Activated CD8-positive, alpha-beta memory T cell treated with anti-CD3 and anti-CD28 coated beads, Interleukin-2, amount 50 U/mL, for 4 hours (primary cell): ENCODE results near the gene CAPN8.
A peak's percentile ranks its signal among the peaks of the same experiment; 100 is the strongest.

Experiments used
- DNase-seq: peaks from one replicate; pipeline ENCODE4 v3.0.0-alpha.2; 2020

Gene CAPN8

GRCh38 chr1:223616586-223616985 is 48.9 kb downstream of the CAPN8 start:
- no peak for DNase-seq

DNA sequence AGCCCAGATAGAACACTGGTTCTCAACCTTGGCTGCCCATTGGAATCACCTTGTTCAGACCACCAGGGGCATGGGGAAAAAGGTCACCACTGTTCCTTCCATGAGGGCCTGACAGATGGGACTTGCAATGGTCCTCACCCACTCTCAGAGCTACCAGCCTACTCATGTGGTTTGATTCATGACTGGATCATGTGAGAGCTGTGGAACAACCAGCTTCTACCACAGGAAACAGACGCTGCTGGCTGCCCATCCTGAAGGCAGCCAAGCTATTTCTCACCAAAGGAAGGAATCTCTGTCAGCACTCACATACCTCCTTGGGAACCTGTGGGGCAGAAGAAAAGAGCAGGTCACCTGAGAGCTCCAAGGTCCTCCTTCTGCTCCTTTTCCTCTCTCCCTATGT is 53.6 kb downstream of the CAPN8 start:
- DNase-seq = no peak

DNA sequence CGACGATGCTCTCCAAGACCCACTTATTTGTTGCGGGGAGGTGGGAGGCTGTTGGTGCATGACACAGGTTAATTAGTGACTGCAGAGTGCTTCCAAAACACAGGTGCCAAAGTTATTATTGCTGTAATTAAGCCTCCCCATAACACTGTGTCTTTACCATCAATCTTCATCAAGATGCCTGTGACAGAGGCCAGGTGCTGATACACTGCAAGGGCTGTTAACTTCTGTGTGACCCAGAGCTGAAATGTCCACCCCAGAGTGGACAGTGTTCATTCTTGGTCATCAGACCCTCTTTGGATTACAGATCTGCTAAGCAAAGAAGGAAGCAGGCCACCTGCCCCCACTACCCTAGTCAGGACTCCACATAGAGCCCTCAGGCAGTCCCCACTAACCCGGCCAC is 55.5 kb downstream of the CAPN8 start:
- no peak for DNase-seq

- DNase-seq = no peak
These were observed 56.4 kb downstream of the CAPN8 start for GRCh38 chr1:223609066-223609465.

DNA sequence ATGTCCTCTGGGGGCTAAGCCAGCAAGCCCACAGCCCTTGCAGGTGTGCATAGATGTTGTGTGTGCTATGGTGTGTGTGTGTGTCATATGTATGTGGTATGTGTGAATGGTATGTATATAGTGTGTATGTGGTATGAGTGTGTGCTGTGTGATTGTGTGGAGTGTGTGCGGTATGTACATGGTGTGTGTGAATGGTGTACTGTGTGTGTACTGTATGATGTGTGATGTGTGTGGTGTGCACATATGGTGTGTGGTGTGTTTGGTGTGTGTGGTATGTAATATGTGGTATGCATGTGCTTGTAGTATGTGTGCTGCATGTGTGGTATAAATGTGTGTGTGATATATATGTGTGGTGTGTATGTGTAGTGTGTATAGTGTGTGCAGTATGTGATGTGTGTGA is 107.0 kb downstream of the CAPN8 start:
- no peak for DNase-seq

GRCh38 chr1:223557130-223557475 is 108.4 kb downstream of the CAPN8 start:
- DNase-seq = no peak

- DNase-seq = no peak
These were observed 108.9 kb downstream of the CAPN8 start for GRCh38 chr1:223556414-223557129.

- DNase-seq = no peak
These were observed 111.5 kb downstream of the CAPN8 start for GRCh38 chr1:223553957-223554356.

DNA sequence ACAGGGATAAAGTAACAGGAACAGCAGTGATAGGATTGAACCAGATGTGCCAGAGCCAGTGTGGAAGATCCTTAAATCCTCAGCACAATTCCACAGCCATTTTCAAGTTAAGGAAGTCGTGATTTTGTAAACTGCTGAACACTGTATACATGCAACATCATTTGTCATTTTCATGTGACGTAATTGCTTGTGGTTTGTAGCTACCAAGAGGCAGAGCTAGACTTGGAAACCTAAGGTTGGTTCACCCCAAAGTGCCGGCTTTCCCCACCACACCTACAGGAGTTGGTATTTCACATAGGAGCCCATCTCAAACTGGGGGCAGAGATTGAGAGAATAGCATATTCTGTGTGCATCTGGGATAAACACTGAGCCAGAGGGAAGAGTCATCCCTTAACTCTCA is 113.9 kb downstream of the CAPN8 start:
- no peak for DNase-seq

GRCh38 chr1:223549740-223550139 is 115.8 kb downstream of the CAPN8 start:
- DNase-seq = no peak

DNA sequence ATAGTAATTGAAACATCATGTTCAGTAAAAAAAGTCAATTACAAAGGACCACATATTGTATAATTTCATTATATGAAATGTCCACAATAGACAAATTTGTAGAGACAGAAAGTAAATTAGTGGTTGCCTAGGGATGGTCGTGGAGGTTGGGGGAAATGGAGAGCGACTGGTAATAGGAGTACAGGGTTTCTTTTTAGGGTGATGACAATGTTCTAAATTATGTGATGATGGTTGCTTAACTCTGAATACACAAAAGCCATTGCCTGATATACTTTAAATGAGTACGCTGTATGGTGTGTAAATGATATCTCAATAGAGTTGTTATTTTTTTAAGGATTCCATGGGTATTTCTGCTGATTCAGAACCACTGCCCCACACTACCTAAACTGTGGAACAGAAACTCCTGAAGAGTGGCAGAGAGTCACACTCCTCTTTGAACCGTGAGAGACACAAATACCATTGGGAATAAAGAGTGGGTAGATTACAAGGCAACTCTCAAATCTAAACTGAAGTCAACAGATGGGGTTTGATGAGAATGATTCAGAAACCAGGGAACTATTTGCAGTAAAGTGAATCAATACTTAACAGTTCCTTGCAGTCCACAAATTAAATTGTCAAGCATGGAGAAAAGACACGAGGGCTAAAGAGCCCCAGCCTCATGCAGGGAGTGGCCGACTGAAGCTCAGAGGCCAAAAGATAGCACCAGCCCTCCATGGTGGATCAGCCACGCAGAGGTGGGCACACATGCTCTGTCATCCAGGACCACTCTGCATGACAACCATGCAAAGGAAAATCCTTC is 118.0 kb downstream of the CAPN8 start:
- no peak for DNase-seq

DNA sequence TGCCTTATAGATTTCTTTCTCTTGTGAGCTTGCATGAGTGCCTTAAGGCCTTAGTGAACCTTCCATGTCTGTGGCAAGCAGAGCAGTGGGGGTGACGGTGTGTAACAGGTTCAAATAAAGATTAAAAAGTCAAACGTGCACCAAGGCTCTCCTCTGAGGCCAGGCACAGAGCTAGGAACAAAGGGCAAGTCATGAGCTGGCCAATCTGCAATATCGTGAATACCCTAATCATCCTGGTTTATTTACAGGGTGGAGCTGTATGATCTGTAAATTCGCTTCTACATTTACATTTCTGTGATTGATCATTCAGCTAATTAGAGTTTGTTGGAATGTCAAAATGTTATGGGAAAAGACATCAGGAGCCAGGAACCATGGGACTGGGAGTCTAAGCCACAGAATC is 120.2 kb downstream of the CAPN8 start:
- DNase-seq = no peak

GRCh38 chr1:223543560-223543959 is 121.9 kb downstream of the CAPN8 start:
- no peak for DNase-seq

- DNase-seq = no peak
These were observed 122.7 kb downstream of the CAPN8 start for GRCh38 chr1:223542831-223543230.

DNA sequence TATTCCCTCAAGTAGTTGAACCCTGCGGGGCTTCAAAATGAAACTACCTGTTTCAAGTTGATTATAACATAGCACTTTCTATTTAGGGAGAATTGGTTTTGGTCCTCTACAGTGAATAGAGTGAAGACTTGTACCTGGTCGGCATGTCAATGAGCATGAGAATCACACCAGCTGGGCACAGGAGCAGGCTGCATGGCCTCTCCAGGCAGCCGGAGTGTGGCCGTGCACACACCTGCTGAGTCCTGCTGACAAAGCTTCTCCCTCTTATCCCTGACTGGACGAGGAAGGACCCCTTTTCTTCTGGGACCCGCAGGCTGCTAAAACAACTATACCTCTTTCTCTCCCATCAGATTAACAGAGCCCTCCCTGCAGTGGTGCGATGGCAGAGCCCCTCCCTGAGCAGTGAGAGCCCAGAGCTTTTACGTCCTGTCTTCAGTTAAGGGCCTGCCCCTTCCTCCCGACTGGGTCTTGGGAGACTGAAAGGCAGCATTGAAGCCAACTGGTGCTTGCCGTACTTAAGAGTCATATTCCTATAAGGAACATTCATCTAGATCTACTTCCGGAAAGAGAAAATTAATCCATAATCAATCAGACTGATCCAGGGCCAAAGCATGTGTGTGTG is 124.9 kb downstream of the CAPN8 start:
- DNase-seq = no peak

GRCh38 chr1:223539750-223540149 is 125.8 kb downstream of the CAPN8 start:
- DNase-seq = no peak

DNA sequence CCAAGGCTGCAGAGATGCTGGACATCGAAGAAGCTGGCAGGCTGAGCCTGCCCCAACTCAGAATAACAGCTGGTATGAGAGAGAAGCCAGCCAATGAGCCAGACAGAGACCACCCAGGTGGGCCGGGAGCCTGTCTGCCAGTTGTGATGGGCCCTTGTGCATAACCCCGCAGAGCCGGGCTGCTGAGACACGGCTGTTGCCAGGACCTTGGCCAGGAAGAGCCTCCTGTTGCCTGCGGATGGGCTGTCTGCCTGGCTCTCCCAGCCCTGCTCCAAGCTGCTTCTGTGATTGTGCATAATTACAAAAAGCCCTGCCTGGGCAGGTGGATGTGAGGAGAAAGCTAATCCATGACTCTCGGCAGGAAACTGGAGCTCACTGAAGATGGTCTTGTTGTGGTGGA is 126.5 kb downstream of the CAPN8 start:
- no peak for DNase-seq

DNA sequence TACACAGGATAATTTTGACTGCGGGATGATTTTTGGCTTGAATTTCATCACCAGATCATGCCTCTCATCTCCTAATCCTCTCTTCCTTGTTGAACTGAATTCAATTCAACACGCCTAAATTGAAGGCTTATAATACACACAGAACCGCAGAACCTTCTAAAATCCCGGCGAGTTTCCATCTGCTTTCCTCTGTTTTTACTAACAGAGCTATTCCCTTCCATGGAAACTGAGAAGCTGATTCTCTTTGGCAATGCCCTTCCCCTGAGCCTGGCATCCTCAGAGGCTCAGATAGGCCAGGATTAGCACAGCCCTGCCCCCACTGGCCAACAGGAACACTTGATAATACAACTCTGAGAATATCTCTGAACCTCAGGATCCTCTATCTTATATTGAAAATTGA is 130.2 kb downstream of the CAPN8 start:
- no peak for DNase-seq

GRCh38 chr1:223534677-223535076 is 130.8 kb downstream of the CAPN8 start:
- DNase-seq = no peak

- DNase-seq = no peak
These were observed 131.8 kb downstream of the CAPN8 start for GRCh38 chr1:223533708-223534107.

DNA sequence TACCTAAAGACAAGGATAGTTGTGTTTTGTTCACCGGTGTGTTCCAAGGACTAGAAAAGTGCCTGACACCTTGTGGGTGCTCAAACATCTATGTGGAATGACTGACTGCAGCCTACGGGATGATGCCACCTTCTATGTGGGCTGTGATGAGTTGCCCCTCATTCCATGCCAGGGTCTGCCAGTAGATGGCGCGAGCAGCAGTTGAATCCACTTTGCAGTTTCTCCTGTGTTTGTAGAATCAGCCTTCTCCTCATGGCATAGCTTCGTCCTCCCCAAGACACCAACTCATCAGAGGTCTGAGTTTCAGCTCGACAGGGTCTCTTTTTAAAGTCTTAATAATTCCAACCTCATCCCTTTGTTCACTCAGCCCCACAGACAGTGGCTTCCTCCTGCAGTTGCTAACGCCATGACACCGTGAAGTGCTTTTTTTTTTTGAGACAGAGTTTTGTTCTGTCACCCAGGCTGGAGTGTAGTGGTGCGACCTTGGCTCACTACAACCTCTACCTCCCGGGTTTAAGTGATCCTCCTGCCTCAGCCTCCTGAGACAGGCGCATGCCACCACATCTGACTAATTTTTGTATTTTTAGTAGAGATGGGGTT is 133.7 kb downstream of the CAPN8 start:
- peak; percentile 38 for DNase-seq

GRCh38 chr1:223525957-223526356 is 139.5 kb downstream of the CAPN8 start:
- DNase-seq = no peak

GRCh38 chr1:223525546-223525945 is 140.0 kb downstream of the CAPN8 start:
- no peak for DNase-seq

DNA sequence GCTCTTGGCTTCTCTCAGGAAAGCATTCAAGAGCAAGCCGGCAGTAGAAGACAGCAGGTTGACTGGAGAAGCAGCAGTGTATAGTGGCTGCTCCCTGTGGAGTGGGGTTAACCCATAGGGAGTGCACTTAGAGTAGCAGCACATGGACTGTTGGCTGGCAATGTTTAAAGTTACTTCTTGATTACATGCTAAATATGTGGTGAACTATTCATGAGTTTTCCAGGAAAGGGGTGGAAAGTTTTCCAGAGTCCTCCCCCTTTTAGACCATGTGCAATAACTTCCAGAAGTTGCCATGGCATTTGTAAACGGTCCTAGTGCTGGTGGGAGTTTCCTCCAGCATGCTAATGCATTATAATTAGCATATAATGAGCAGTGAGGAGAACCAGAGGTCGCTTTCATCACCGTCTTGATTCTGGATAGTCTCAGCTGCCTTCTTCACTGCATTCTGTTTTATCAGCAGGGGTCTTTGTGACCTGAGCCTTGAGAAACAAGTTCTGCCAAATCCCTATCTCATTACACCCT is 140.5 kb downstream of the CAPN8 start:
- no peak for DNase-seq
